HG03108 (cell line): ENCODE data around the gene GPR137.
"Not testable (repeated sequence)": the region's sequence is repeated elsewhere in the genome, so short reads cannot be mapped to it uniquely, and the experiment has no call there.

ENCODE experiments used
- ATAC-seq: cut with Tn5 transposase; IDR thresholded peaks from one replicate; pipeline ENCODE4 v1.9.1; 2021; ENCODE audit warnings: moderate library complexity; ENCODE audit not compliant: unreplicated experiment

The GPR137 gene

GRCh38 chr11:64284962-64285884 lies at the start of gene GPR137:
GPR137 (plus strand) TSS chr11:64285848; CDS start chr11:64286525, 677 bp downstream.
- ATAC-seq, result peak; percentile 46

GRCh38 chr11:64237484-64237951 lies 48.1 kb upstream of the GPR137 start:
- no peak for ATAC-seq

DNA sequence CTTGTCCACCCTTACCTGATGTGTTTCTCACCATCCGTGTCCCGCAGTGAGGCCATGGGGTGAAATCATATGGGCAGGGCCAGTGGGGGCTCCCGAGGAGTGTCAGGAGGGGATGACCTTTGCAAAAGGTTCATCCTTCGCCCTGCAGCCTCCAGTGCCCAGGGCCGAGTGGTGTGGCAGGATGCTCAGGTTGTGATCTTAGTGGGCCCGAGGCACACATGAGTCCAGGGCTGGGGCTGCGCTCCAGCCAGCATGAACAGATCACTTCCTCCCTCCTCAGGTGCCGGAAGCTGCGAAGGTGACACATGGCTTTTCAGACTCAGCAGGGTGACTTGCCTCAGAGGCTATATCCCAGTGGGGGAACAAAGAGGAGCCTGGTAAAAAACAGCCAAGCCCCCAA lies 47.6 kb upstream of the GPR137 start:
- no peak for ATAC-seq

DNA sequence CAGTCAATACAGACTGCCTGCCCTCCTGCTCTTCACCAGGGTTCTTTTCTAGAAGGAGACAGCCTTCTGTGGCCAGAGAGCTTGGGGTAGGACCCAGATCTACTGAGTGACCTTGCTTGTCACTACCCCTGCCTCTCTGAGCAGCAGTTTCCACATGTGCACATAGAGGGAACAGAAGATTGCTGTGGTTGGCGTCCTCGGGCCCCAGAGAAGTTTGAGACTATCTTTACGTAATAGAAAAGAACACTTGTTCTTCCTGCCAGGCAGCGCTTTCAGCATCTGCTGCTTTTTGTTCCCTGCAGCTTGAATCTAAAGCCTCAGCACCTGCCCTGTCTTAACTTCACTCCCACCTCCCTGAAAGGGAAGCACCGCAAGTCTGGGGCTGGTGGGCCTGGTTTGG lies 46.6 kb upstream of the GPR137 start:
- ATAC-seq, result no peak

DNA sequence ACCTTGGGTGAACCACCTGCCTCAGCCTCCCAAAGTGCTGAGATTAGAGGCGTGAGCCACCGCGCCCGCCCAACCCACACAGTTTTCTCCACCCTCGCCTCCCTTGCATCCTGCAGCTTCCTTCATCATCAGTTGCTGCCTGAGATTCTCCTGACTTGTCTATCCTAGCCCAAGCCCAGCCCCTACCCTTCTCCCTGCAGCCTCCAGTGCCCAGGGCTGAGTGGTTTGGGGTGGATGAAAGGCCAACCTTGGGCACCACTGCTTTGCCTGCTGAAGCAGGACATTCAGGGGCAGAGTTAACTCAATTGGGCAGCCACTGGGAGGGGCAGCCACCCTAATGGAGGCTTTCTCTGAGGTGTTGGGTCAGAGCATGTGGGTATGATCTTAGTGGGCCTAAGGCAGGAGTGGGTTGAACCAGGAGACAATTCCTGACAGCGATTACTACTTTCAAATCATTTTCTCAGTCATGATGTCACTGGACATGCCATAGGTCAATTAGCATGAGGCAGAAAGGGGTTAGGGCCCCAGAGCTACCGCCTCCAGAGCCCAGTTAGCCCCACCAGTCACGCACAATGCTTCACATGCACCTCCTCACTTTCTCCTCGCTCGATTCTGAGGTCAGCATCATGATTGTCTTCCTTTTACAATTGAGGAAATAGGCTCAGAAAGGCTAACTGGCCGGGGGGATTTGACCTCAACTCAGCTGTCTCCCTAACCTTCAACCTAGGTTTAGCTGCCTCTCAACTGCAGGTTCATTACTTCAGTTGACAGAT lies 45.8 kb upstream of the GPR137 start:
- ATAC-seq, result no peak

GRCh38 chr11:64240435-64241240 lies 45.0 kb upstream of the GPR137 start, which contains the start of gene FKBP2:
FKBP2 (plus strand) TSS chr11:64241095; CDS start chr11:64242388, 1,293 bp downstream.
- peak; percentile 37 for ATAC-seq

GRCh38 chr11:64241241-64241490 lies 44.5 kb upstream of the GPR137 start:
- ATAC-seq, result peak; percentile 64

- peak; percentile 59 for ATAC-seq
Measured at GRCh38 chr11:64241491-64242374, 43.9 kb upstream of the GPR137 start.

- no peak for ATAC-seq
Measured at GRCh38 chr11:64243236-64243854, 42.3 kb upstream of the GPR137 start.

DNA sequence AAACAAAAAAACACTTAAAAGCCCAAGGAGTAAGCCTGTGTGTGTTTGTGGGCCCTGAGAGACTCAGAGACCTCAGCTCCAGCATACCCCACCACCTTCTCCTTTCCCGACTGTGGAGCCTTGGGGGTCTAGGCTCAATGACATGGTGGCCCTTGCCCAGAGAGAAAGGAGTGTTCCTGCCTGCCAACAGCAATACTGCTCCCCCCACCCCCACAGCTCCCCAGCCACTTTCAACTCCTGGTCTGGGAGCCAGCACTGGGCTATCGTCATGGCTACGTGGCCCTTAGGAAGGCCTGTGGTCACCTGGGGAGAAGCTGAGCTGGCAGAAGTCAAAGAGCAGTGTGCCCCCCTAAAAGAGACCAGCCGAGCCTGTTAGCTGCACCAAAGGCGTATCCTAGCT lies 41.5 kb upstream of the GPR137 start:
- no peak for ATAC-seq

GRCh38 chr11:64244966-64245365 lies 40.7 kb upstream of the GPR137 start:
- ATAC-seq, result no peak

DNA sequence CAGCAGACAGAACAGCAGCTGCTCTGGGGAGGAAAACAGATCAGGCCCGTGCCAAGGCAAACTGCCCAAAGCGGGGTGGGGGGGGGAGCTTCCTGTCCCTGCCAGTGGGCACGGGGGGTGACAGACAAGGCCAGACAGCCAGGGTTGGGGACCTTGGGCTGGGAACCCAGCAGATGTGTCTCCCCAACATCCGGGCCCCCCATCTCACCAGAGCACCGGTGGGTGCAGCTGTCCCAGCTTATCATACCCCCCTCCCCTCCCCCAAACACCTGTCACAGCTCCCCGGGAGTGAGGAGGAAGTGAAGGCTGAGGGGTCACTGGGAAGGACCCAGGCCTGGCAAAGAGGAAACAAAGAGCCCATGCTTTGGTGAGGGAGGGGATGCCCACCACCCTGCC lies 40.2 kb upstream of the GPR137 start:
- no peak for ATAC-seq

GRCh38 chr11:64245797-64246620 lies 39.6 kb upstream of the GPR137 start:
- no peak for ATAC-seq

GRCh38 chr11:64246621-64246870 lies 39.1 kb upstream of the GPR137 start:
- not testable (repeated sequence) for ATAC-seq

GRCh38 chr11:64246871-64247728 lies 38.5 kb upstream of the GPR137 start, which contains the start of gene PPP1R14B:
PPP1R14B (minus strand) TSS chr11:64246943; CDS start chr11:64246673, 270 bp downstream.
- ATAC-seq, result no peak

GRCh38 chr11:64247729-64248531 lies 37.7 kb upstream of the GPR137 start:
- no peak for ATAC-seq

GRCh38 chr11:64248578-64248977 lies 37.1 kb upstream of the GPR137 start:
- ATAC-seq, result no peak
